LNCaP clone FGC (cell line): ENCODE results near the gene ZNF500.

Experiments used
- DNase-seq: peaks from one replicate; pipeline ENCODE4 v3.0.0-alpha.2; 2011; ENCODE audit warnings: low read depth
- H3K4me3 ChIP-seq: 2 replicates; pipeline ENCODE4 v1.5.1; 2011; ENCODE audit warnings: mild to moderate bottlenecking, low read depth, low read length, control low read depth
- CTCF ChIP-seq: IDR thresholded peaks from 2 replicates; pipeline ENCODE4 v1.5.1; 2012; ENCODE audit warnings: mild to moderate bottlenecking; ENCODE audit not compliant: control insufficient read depth, insufficient read depth; ENCODE audit errors: extremely low read depth

Gene ZNF500

GRCh38 chr16:4780235-4780634, 13.3 kb upstream of the ZNF500 start:
- DNase-seq: no peak
- TF ChIP-seq CTCF: no peak

GRCh38 chr16:4778050-4778392, 11.1 kb upstream of the ZNF500 start:
- no peak for DNase-seq
- H3K4me3 ChIP-seq: no peak overlapping the region
- TF ChIP-seq CTCF: no peak

More at GRCh38 chr16:4780235-4780634, 13.3 kb upstream of the ZNF500 start:
- no peak overlapping the region for H3K4me3 ChIP-seq

- no peak for DNase-seq
- no peak overlapping the region for H3K4me3 ChIP-seq
- no peak for TF ChIP-seq CTCF
These were observed 10.5 kb upstream of the ZNF500 start for GRCh38 chr16:4777339-4778049.

- no peak overlapping the region for H3K4me3 ChIP-seq
- no peak for DNase-seq
- TF ChIP-seq CTCF: no peak
These were observed 9.3 kb upstream of the ZNF500 start for GRCh38 chr16:4776141-4776705.

- DNase-seq: no peak
- TF ChIP-seq CTCF: no peak
These were observed 8.0 kb upstream of the ZNF500 start for GRCh38 chr16:4775005-4775404.

GRCh38 chr16:4772351-4772750, 5.4 kb upstream of the ZNF500 start:
- DNase-seq: no peak
- TF ChIP-seq CTCF: no peak
- H3K4me3 ChIP-seq: no peak overlapping the region

More at GRCh38 chr16:4775005-4775404, 8.0 kb upstream of the ZNF500 start:
- H3K4me3 ChIP-seq: no peak overlapping the region

GRCh38 chr16:4771646-4772045, 4.7 kb upstream of the ZNF500 start:
- no peak overlapping the region for H3K4me3 ChIP-seq
- no peak for TF ChIP-seq CTCF
- no peak for DNase-seq
